Endothelial cell of umbilical vein (primary cell): ENCODE data around the gene WASF2. TPM values are rescaled to one million over a fixed set of nuclear protein-coding genes. Genes with fewer than 3 reads are reported as not detected.
"Not testable (repeated sequence)": the region's sequence is repeated elsewhere in the genome, so short reads cannot be mapped to it uniquely, and the experiment has no call there.

Source experiments
- BruUV-seq: library from RNA; stranded (reverse); fragments of 400-500 nt; replicated peaks from 2 replicates; lab custom pipeline; 2021; lab: Mats Ljungman, UMichigan
- CTCF ChIA-PET: fragments of 300-600, 350-600 bp; sonication (Branson Sonifier 250); formaldehyde crosslinking; loops from one replicate; lab custom pipeline; 2021; ENCODE audit warnings: antibody characterized with exemption, inconsistent platforms; lab: Charles Lee
- POLR2A ChIA-PET: fragments of 300-600, 350-600 bp; sonication (Branson Sonifier 250); formaldehyde crosslinking; loops from one replicate; lab custom pipeline; 2021; ENCODE audit warnings: antibody characterized with exemption, inconsistent platforms; lab: Charles Lee
- DNase-seq: peaks from one replicate; pipeline ENCODE4 v3.0.0-alpha.2; 2011; ENCODE audit warnings: low read depth, low spot score
- FAIRE-seq: peaks from 2 replicates; lab custom pipeline; 2011; peaks lifted over from hg19 to GRCh38; lab: Jason Lieb, UNC
- H2AFZ ChIP-seq: 2 replicates; pipeline ENCODE4 v1.6.0; 2012; ENCODE audit warnings: low read depth, low read length, control low read depth, inconsistent platforms
- H3K27ac ChIP-seq: 2 replicates; pipeline ENCODE4 v1.5.1; 2011; ENCODE audit warnings: low read depth, mild to moderate bottlenecking, control low read depth, low read length, moderate library complexity; ENCODE audit not compliant: insufficient read depth
- H3K27me3 ChIP-seq, 2 experiments: 2 replicates each; pipeline versions ENCODE4 v1.6.0 to v1.6.1; 2011; ENCODE audit warnings: low read length in 2 of 2, mixed read lengths in 1 of 2; ENCODE audit not compliant: control insufficient read depth in 2 of 2, insufficient read depth in 2 of 2
- H3K36me3 ChIP-seq, 2 experiments: 2 replicates in 1 of 2; 3 replicates in 1 of 2; pipeline ENCODE4 v1.5.1; 2011; ENCODE audit warnings: low read length in 2 of 2, mild to moderate bottlenecking in 1 of 2, moderate library complexity in 1 of 2; ENCODE audit not compliant: control insufficient read depth in 2 of 2, insufficient read depth in 2 of 2; ENCODE audit errors: extremely low read depth in 1 of 2
- H3K4me1 ChIP-seq: 3 replicates; pipeline ENCODE4 v1.5.1; 2011; ENCODE audit warnings: mild to moderate bottlenecking, low read length; ENCODE audit not compliant: control insufficient read depth, insufficient read depth; ENCODE audit errors: extremely low read depth
- H3K4me2 ChIP-seq: 2 replicates; pipeline ENCODE4 v1.6.1; 2011; ENCODE audit warnings: low read length, control low read depth, mixed read lengths; ENCODE audit not compliant: insufficient read depth
- H3K4me3 ChIP-seq, 3 experiments: fragments of 200-600 bp in 1 of 3; sonication (generic), shearing (Covaris generic) in 1 of 3; replicated peaks in 1 of 3; 2 replicates each; pipeline ENCODE4 v1.5.1; 2011 to 2016; ENCODE audit warnings: control low read depth in 3 of 3, low read length in 3 of 3, mild to moderate bottlenecking in 2 of 3, inconsistent platforms in 1 of 3, low read depth in 1 of 3, moderate library complexity in 1 of 3; ENCODE audit not compliant: insufficient read depth in 1 of 3
- H3K79me2 ChIP-seq: 2 replicates; pipeline ENCODE4 v1.6.0; 2012; ENCODE audit warnings: low read length, inconsistent platforms; ENCODE audit not compliant: control insufficient read depth, insufficient read depth
- H3K9ac ChIP-seq: replicated peaks from 2 replicates; pipeline ENCODE3; 2011; ENCODE audit warnings: low read length, control low read depth; ENCODE audit not compliant: insufficient read depth; ENCODE audit errors: extremely low read depth
- H3K9me1 ChIP-seq: replicated peaks from 3 replicates; pipeline ENCODE4 v1.6.0; 2011; ENCODE audit warnings: mild to moderate bottlenecking, low read length; ENCODE audit not compliant: control insufficient read depth, insufficient read depth; ENCODE audit errors: extremely low read depth
- H3K9me3 ChIP-seq: replicated peaks from 2 replicates; pipeline ENCODE4 v1.5.1; 2012; ENCODE audit warnings: low read length, inconsistent platforms; ENCODE audit not compliant: control insufficient read depth, insufficient read depth
- H4K20me1 ChIP-seq: replicated peaks from 2 replicates; pipeline ENCODE3; 2011; ENCODE audit warnings: mild to moderate bottlenecking, low read length; ENCODE audit not compliant: control insufficient read depth, insufficient read depth; ENCODE audit errors: extremely low read depth
- JUN ChIP-seq: IDR thresholded peaks from 2 replicates; pipeline ENCODE4 v1.6.1; 2011; ENCODE audit warnings: borderline replicate concordance, low read depth; ENCODE audit not compliant: insufficient read length, insufficient read depth
- POLR2A ChIP-seq: IDR thresholded peaks from 2 replicates; pipeline ENCODE4 v1.6.1; 2012; ENCODE audit warnings: low read depth, mild to moderate bottlenecking, control low read depth, low read length
- POLR2AphosphoS5 ChIP-seq: IDR thresholded peaks from 2 replicates; pipeline ENCODE4 v1.6.1; 2012; ENCODE audit warnings: low read depth, mild to moderate bottlenecking, control low read depth, low read length, moderate library complexity; ENCODE audit not compliant: insufficient read depth
- dilution Hi-C: fragments of 300-500 bp; cut with MboI; formaldehyde crosslinking; loops from one replicate; pipeline ENCODE4 v1.15.0; 2019; ENCODE audit warnings: low sequenced_read_pairs; ENCODE audit not compliant: extremely low pct_ligation_motif_present
- intact Hi-C: fragments of 100-400 bp; cut with micrococcal nuclease; formaldehyde crosslinking; loops from one replicate; pipeline ENCODE4 v1.10.0; 2022
- polyA plus RNA-seq, 4 experiments: library from polyadenylated mRNA; depleted of rRNA in 3 of 4; stranded (reverse) in 3 of 4; unstranded in 1 of 4; fragments of >200 nt; gene quantifications; 2 replicates each; pipeline versions ENCODE4 v1.2.1 to v1.2.3, GENCODE V29; 2011 to 2012; ENCODE audit warnings: missing spikeins in 1 of 4
- total RNA-seq: library from RNA; stranded (reverse); gene quantifications from 2 replicates; pipeline ENCODE4 v1.2.3, GENCODE V29; 2021

WASF2 gene
- total and polyA plus RNA-seq, 2 donors (not counting 3 experiments of a cell fraction or from before 2014, with no cell fraction given), result 76.9 to 172 TPM

DNA sequence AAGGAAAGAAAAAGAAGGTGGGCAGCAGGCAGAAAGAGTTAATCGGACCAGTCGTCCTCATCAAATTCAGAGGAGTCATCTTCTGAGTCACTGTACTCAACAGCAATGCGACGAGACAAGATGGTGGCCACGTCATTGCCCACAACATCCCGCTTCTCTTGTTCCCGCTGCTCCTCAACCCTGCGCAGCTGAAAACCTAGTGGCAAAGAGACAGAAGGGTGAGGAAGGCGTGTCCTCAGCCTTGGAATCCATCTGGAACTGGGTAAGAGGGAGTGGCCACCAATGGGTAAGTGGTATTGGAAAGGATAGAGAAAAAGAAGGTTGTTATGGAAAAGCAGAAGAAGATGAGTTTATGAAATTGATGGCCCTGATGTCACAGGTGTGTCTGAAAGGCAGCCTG lies 81.8 kb downstream of the WASF2 start:
- Histone ChIP-seq H3K4me3 (no peak overlapping the region), H3K9ac (no peak overlapping the region), H3K4me2 (no peak overlapping the region), H3K9me3 (no peaks in the 10 kb centered on the region), H2AFZ (no peak overlapping the region), H3K27me3 (no peaks in the 10 kb centered on the region), H4K20me1 (no peaks in the 10 kb centered on the region), H3K27ac (no peak overlapping the region), H3K36me3 (peaks cover 31 to 53% of the 10 kb centered on the region in 2 experiments), H3K79me2 (no peaks in the 10 kb centered on the region), H3K9me1 (no peaks in the 10 kb centered on the region), H3K4me1 (no peaks in the 10 kb centered on the region)
- CTCF ChIA-PET, result interaction anchor here (1.0 kb wide), 1 partner anchor 9 kb away, joined by 3 read pairs; no protein-coding TSS in a partner anchor
- intact Hi-C loops (no loop called here), dilution Hi-C loops (loop anchor here (25.0 kb wide), 1 partner anchor 179 kb away; no protein-coding TSS in a partner anchor)
- POLR2A ChIA-PET, result no interaction called here
- no peak for DNase-seq
- FAIRE-seq, result no peak
- no peak for TF ChIP-seq POLR2AphosphoS5
- TF ChIP-seq JUN, result no peak
- TF ChIP-seq POLR2A, result no peak
- no TSS peak for BruUV-seq

DNA sequence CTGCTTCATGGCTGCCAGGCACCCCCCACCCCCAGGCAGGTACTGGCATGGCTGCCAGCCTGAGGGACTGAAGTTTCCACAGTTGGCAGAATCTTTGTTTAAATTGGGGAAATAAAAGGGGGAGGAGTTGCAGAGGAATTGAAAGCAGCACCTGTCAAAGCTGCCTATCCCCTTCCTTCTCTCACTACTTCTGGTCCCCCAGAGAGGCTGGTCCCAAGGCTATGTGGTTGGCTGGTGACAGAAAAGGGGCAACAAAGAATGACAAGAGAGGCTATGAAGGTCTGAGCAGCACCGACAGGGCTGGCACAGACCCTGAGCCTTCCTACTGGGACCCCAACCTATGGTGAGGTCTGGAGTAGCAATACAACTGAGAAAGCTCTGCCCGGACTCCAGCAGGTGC lies 83.2 kb downstream of the WASF2 start:
- H4K20me1 ChIP-seq, BruUV-seq, intact Hi-C loops, H3K27me3 ChIP-seq, FAIRE-seq, H3K9me3 ChIP-seq, H2AFZ ChIP-seq, H3K9me1 ChIP-seq, POLR2A ChIA-PET, H3K4me1 ChIP-seq, H3K9ac ChIP-seq, H3K4me3 ChIP-seq, H3K4me2 ChIP-seq, H3K27ac ChIP-seq, H3K79me2 ChIP-seq, DNase-seq: not testable (repeated sequence)
- dilution Hi-C loops, result loop anchor here (25.0 kb wide), 1 partner anchor 181 kb away; no protein-coding TSS in a partner anchor
- CTCF ChIA-PET, result interaction anchor here (0.6 kb wide), 1 partner anchor 890 kb away, joined by 5 read pairs; no protein-coding TSS in a partner anchor
- H3K36me3 ChIP-seq, result peaks cover 22 to 43% of the 10 kb centered on the region in 2 experiments
